ENCODE results near the gene ABCB10. TPM values are rescaled to one million over a fixed set of nuclear protein-coding genes. Genes with fewer than 3 reads are reported as not detected.

ABCB10 gene
- total RNA-seq, 3 donors from 2014 or later = 13.8 to 18.6 (median 17.0) TPM

GRCh38 chr1:229536982-229537381 lies 21.5 kb downstream of the ABCB10 start:
- TF ChIP-seq POLR2AphosphoS5 (IDR thresholded peaks at IDR 0.05) (no peak), POLR2A (IDR thresholded peaks at IDR 0.05) (no peak)
- TF ChIP-seq, protein P1, sequence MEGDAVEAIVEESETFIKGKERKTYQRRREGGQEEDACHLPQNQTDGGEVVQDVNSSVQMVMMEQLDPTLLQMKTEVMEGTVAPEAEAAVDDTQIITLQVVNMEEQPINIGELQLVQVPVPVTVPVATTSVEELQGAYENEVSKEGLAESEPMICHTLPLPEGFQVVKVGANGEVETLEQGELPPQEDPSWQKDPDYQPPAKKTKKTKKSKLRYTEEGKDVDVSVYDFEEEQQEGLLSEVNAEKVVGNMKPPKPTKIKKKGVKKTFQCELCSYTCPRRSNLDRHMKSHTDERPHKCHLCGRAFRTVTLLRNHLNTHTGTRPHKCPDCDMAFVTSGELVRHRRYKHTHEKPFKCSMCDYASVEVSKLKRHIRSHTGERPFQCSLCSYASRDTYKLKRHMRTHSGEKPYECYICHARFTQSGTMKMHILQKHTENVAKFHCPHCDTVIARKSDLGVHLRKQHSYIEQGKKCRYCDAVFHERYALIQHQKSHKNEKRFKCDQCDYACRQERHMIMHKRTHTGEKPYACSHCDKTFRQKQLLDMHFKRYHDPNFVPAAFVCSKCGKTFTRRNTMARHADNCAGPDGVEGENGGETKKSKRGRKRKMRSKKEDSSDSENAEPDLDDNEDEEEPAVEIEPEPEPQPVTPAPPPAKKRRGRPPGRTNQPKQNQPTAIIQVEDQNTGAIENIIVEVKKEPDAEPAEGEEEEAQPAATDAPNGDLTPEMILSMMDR (IDR thresholded peaks at IDR 0.05) = no peak
- intact Hi-C loops (cut with DNase I; ENCODE audit: low total_unique reads) = no loop called here
- Histone ChIP-seq H3K9me3 (no peaks in the 10 kb centered on the region), H3K4me3 (no peak overlapping the region), H3K27ac (no peak overlapping the region), H3K36me3 (peaks cover 6% of the 10 kb centered on the region), H3K4me1 (no peaks in the 10 kb centered on the region), H3K27me3 (no peaks in the 10 kb centered on the region)
- DNase-seq (ENCODE audit: low spot score in 2 of 2) = no peak

GRCh38 chr1:229535230-229535629 lies 23.3 kb downstream of the ABCB10 start:
- H3K27me3 ChIP-seq = no peaks in the 10 kb centered on the region
- intact Hi-C loops (cut with DNase I; ENCODE audit: low total_unique reads) = no loop called here
- DNase-seq (ENCODE audit: low spot score in 2 of 2) = no peak
- H3K9me3 ChIP-seq = no peaks in the 10 kb centered on the region
- H3K4me3 ChIP-seq = no peak overlapping the region
- H3K36me3 ChIP-seq = peaks cover 10% of the 10 kb centered on the region
- no peaks in the 10 kb centered on the region for H3K4me1 ChIP-seq
- TF ChIP-seq POLR2AphosphoS5 (IDR thresholded peaks at IDR 0.05) (no peak), POLR2A (IDR thresholded peaks at IDR 0.05) (no peak)
- TF ChIP-seq, protein P1 (IDR thresholded peaks at IDR 0.05) = no peak
- H3K27ac ChIP-seq = no peak overlapping the region

DNA sequence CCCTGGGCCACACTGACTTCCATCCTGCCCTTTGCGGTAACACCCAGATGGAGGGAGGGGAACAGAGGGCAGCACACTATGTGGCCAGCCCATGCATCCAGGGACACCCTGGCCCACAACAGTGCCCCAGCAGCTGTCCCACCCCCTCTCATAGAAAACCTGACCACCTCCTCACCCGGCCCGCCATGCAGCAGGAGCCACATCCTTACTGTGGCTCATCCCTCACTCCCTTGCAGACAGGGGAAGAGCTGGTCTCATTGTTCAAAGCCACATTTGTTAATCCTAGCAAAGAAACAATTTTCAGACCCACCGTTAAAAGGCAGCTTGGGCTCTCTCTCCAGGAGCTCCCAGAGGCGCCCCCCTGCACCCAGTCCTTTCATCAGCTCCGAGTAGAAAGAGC lies 27.2 kb downstream of the ABCB10 start:
- no peak for DNase-seq (ENCODE audit: low spot score in 2 of 2)
- Histone ChIP-seq H3K4me1 (no peaks in the 10 kb centered on the region), H3K9me3 (no peaks in the 10 kb centered on the region), H3K4me3 (no peak overlapping the region), H3K27ac (no peak overlapping the region), H3K36me3 (peaks cover 10% of the 10 kb centered on the region), H3K27me3 (no peaks in the 10 kb centered on the region)
- no peak for TF ChIP-seq POLR2AphosphoS5 (IDR thresholded peaks at IDR 0.05)
- TF ChIP-seq, protein P1 (IDR thresholded peaks at IDR 0.05) = no peak
- TF ChIP-seq POLR2A (IDR thresholded peaks at IDR 0.05) = no peak
- intact Hi-C loops (cut with DNase I; ENCODE audit: low total_unique reads) = no loop called here

DNA sequence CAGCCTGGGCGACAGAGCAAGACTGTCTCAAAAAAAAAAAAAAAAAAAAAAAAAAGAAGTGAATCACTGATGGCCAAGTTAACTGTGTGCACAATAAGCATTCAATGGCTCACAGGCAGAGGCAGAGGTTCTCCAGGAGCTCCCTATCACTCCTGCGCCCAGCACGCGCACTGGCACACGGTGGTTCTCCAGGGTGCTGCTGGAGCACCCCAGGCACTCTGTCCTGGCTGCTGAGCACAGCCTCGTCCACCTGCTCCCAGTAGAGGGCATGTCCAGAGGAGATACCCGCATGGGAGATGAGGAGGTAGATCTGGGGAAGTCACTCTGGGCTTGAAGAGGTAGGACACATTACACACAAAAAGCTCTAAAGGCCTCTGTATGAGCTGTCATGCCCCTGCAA lies 28.9 kb downstream of the ABCB10 start:
- Histone ChIP-seq H3K4me3 (no peak overlapping the region), H3K27me3 (no peaks in the 10 kb centered on the region), H3K9me3 (no peaks in the 10 kb centered on the region), H3K27ac (no peak overlapping the region), H3K36me3 (peaks cover 10% of the 10 kb centered on the region), H3K4me1 (no peaks in the 10 kb centered on the region)
- intact Hi-C loops (cut with DNase I; ENCODE audit: low total_unique reads) = no loop called here
- TF ChIP-seq POLR2A (IDR thresholded peaks at IDR 0.05) = no peak
- no peak for TF ChIP-seq POLR2AphosphoS5 (IDR thresholded peaks at IDR 0.05)
- TF ChIP-seq, protein P1 (IDR thresholded peaks at IDR 0.05) = no peak
- DNase-seq (ENCODE audit: low spot score in 2 of 2) = no peak

DNA sequence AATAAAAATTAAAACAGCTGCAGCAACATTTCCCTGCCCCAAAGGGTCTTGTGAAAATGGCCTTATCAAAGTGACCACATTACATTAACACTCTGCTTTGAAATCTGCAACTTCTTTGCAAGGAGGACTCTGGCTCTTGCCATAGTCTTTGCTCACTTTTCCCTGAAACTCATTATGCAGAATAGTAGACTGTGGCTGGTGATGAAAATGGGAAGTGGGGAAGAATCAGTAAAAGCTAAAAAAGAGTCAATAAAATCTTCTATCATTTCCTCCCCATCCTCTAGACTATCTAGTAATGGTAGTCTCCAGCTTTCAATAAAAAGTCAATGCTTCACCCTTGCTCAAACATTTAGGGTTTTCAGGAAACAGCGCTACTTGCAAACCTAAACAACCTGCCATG lies 31.8 kb downstream of the ABCB10 start:
- Histone ChIP-seq H3K27ac (no peak overlapping the region), H3K4me1 (no peaks in the 10 kb centered on the region), H3K4me3 (no peak overlapping the region), H3K36me3 (peaks cover 4% of the 10 kb centered on the region), H3K9me3 (no peaks in the 10 kb centered on the region), H3K27me3 (no peaks in the 10 kb centered on the region)
- DNase-seq (ENCODE audit: low spot score in 2 of 2) = no peak
- intact Hi-C loops (cut with DNase I; ENCODE audit: low total_unique reads) = no loop called here
- TF ChIP-seq POLR2A (IDR thresholded peaks at IDR 0.05) (no peak), POLR2AphosphoS5 (IDR thresholded peaks at IDR 0.05) (no peak)

GRCh38 chr1:229523052-229523451 lies 35.5 kb downstream of the ABCB10 start:
- Histone ChIP-seq H3K4me3 (no peak overlapping the region), H3K9me3 (no peaks in the 10 kb centered on the region), H3K4me1 (no peaks in the 10 kb centered on the region), H3K36me3 (no peaks in the 10 kb centered on the region), H3K27ac (no peak overlapping the region), H3K27me3 (no peaks in the 10 kb centered on the region)
- no peak for TF ChIP-seq POLR2A (IDR thresholded peaks at IDR 0.05)
- TF ChIP-seq, protein P1 (IDR thresholded peaks at IDR 0.05) = no peak
- TF ChIP-seq POLR2AphosphoS5 (IDR thresholded peaks at IDR 0.05) = no peak
- intact Hi-C loops (cut with DNase I; ENCODE audit: low total_unique reads) = loop anchor here (5.0 kb wide), 1 partner anchor 161 kb away; no protein-coding TSS in a partner anchor
- DNase-seq (ENCODE audit: low spot score in 2 of 2) = no peak
